Heart left ventricle (tissue), 13 donors: Measurements from ENCODE around the gene SCN1B.

Experiments used
- CTCF ChIP-seq, 12 donors: fragments of 200-600 bp; sonication (generic) in 4 of 12; IDR thresholded peaks; one replicate each; pipeline versions ENCODE4 v1.5.0 to v1.8.0; 2018 to 2022; ENCODE audit warnings: antibody characterized with exemption in 12 of 12, mild to moderate bottlenecking in 5 of 12
- POLR2A ChIP-seq, 2 donors: fragments of 450-650 bp; IDR thresholded peaks; one replicate each; pipeline ENCODE4 v1.6.1; 2017; ENCODE audit warnings: antibody characterized with exemption in 2 of 2, mild to moderate bottlenecking in 2 of 2, moderate library complexity in 2 of 2
- donor health status: ischemic (EF 13 %, LVEDD 7.1; RV severe dilation, severe dysfunction).
- donor health status: DM: no; HTN: yes; CAD: no.
- donor health status: DM: no; HTN: no; CAD: no.
- donor health status: ischemic (EF 25% LVEDD 6.9; RV normal size, moderate dysfunction).
- donor health status: ischemic (EF 25% LVEDD 5.7; RV mildly dilated, moderate dysfunction).
- donor health status: ischemic (EF 35%, LVEDD 5.7; RV mildly dilated, moderate dysfunction).
- donor health status: nonischemic (EF 11% LVEDD 7.7; RV severe dilation, severe dysfunction).
- donor health status: DM: yes; HTN: yes; CAD: no.
- donor health status: PGD.
- donor health status: ischemic (EF 29% LVEDD 5.4; RV normal size, mild dysfunction).
- donor health status: nonischemic (EF 23%, LVEDD 6.1; RV moderate dilation, normal function).

GRCh38 chr19:35008891-35009341 lies 21.4 kb upstream of the SCN1B start:
- no peak for TF ChIP-seq POLR2A (IDR thresholded peaks at IDR 0.05)
- TF ChIP-seq CTCF (IDR thresholded peaks at IDR 0.05) = no peak
